ENCODE data around the gene LSAMP.

LSAMP gene

GRCh38 chr3:116337229-116337628 is 108.1 kb downstream of the LSAMP start:
- no peak overlapping the region for H2AFZ ChIP-seq (ENCODE audit: low read depth, low read length, severe bottlenecking)
- no peaks in the 10 kb centered on the region; the same call in 1 of the 2 replicates for H3K9me2 ChIP-seq (replicated peaks; ENCODE audit: insufficient read depth, low read length)
- H3K4me2 ChIP-seq (ENCODE audit: low read depth, low read length, poor library complexity, severe bottlenecking): no peak overlapping the region
- no peaks in the 10 kb centered on the region for H3K27me3 ChIP-seq (ENCODE audit: low read length)
- H3K36me3 ChIP-seq (ENCODE audit: low read length): no peaks in the 10 kb centered on the region
- no peak for TF ChIP-seq EZH2phosphoT487 (conservative IDR thresholded peaks at IDR 0.05; ENCODE audit: low read length)
- TF ChIP-seq CTCF (IDR thresholded peaks at IDR 0.05; ENCODE audit: insufficient read depth, low read length, poor library complexity, severe bottlenecking): no peak
- H3K9ac ChIP-seq (ENCODE audit: low read length): no peak overlapping the region
- no peaks in the 10 kb centered on the region for H3F3A ChIP-seq (ENCODE audit: insufficient read depth)
- H3K79me2 ChIP-seq (ENCODE audit: insufficient read depth, low read length): no peaks in the 10 kb centered on the region
- no peaks in the 10 kb centered on the region for H3K9me3 ChIP-seq (ENCODE audit: insufficient read depth, low read length)
- H3K4me3 ChIP-seq (ENCODE audit: insufficient read depth, low read length, poor library complexity, severe bottlenecking): no peak overlapping the region
- H3K27ac ChIP-seq (ENCODE audit: low read depth, low read length): no peak overlapping the region
- no peaks in the 10 kb centered on the region for H4K20me1 ChIP-seq (ENCODE audit: low read depth, low read length)

DNA sequence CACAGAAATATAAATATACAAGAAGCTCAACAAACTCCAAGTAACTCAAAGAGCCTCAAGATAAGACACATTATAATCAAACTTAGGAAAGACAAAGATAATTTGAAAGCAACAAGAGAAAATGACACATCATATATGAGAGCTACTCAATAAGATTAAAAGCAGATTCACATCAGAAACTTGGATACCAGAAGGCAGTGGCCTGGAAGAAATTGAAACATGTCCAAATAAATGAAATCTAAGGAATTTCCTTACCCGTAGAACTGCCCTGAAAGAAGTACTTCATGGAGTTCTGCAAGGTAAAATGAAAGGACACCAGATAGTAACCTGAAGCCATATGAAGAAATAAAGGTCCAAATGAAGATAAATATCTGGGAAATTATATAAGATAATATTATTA is 113.9 kb downstream of the LSAMP start:
- H3K9me3 ChIP-seq (ENCODE audit: insufficient read depth, low read length): no peaks in the 10 kb centered on the region
- H3K27me3 ChIP-seq (ENCODE audit: low read length): no peaks in the 10 kb centered on the region
- no peaks in the 10 kb centered on the region for H3K79me2 ChIP-seq (ENCODE audit: insufficient read depth, low read length)
- no peak overlapping the region for H3K9ac ChIP-seq (ENCODE audit: low read length)
- no peak overlapping the region for H3K4me3 ChIP-seq (ENCODE audit: insufficient read depth, low read length, poor library complexity, severe bottlenecking)
- no peaks in the 10 kb centered on the region for H3K36me3 ChIP-seq (ENCODE audit: low read length)
- no peaks in the 10 kb centered on the region for H3F3A ChIP-seq (ENCODE audit: insufficient read depth)
- H2AFZ ChIP-seq (ENCODE audit: low read depth, low read length, severe bottlenecking): no peak overlapping the region
- no peak overlapping the region for H3K27ac ChIP-seq (ENCODE audit: low read depth, low read length)
- no peaks in the 10 kb centered on the region for H4K20me1 ChIP-seq (ENCODE audit: low read depth, low read length)
- TF ChIP-seq EZH2phosphoT487 (conservative IDR thresholded peaks at IDR 0.05; ENCODE audit: low read length) (no peak), CTCF (IDR thresholded peaks at IDR 0.05; ENCODE audit: insufficient read depth, low read length, poor library complexity, severe bottlenecking) (no peak)
- H3K9me2 ChIP-seq (replicated peaks; ENCODE audit: insufficient read depth, low read length): no peaks in the 10 kb centered on the region
- no peak overlapping the region for H3K4me2 ChIP-seq (ENCODE audit: low read depth, low read length, poor library complexity, severe bottlenecking)

- Histone ChIP-seq H4K20me1 (ENCODE audit: low read depth, low read length) (no peaks in the 10 kb centered on the region), H3K4me3 (ENCODE audit: insufficient read depth, low read length, poor library complexity, severe bottlenecking) (no peak overlapping the region), H2AFZ (ENCODE audit: low read depth, low read length, severe bottlenecking) (no peak overlapping the region), H3K27ac (ENCODE audit: low read depth, low read length) (no peak overlapping the region), H3K36me3 (ENCODE audit: low read length) (no peaks in the 10 kb centered on the region), H3K9me3 (ENCODE audit: insufficient read depth, low read length) (no peaks in the 10 kb centered on the region), H3K9me2 (replicated peaks; ENCODE audit: insufficient read depth, low read length) (no peaks in the 10 kb centered on the region), H3K27me3 (ENCODE audit: low read length) (no peaks in the 10 kb centered on the region), H3K79me2 (ENCODE audit: insufficient read depth, low read length) (no peaks in the 10 kb centered on the region), H3K4me2 (ENCODE audit: low read depth, low read length, poor library complexity, severe bottlenecking) (no peak overlapping the region), H3F3A (ENCODE audit: insufficient read depth) (no peaks in the 10 kb centered on the region), H3K9ac (ENCODE audit: low read length) (no peak overlapping the region)
- TF ChIP-seq EZH2phosphoT487 (conservative IDR thresholded peaks at IDR 0.05; ENCODE audit: low read length) (no peak), CTCF (IDR thresholded peaks at IDR 0.05; ENCODE audit: insufficient read depth, low read length, poor library complexity, severe bottlenecking) (no peak)
These were observed 122.4 kb downstream of the LSAMP start for GRCh38 chr3:116322750-116323375.
